ENCODE results near the gene TAS1R3. TPM values are rescaled to one million over a fixed set of nuclear protein-coding genes. Genes with fewer than 3 reads are reported as not detected.
A peak's percentile ranks its signal among the peaks of the same experiment; 100 is the strongest.

TAS1R3 gene
- total RNA-seq, 2 experiments from 2014 or later: 0.75 to 0.78 TPM

GRCh38 chr1:1325288-1326074 lies 5.6 kb upstream of the TAS1R3 start:
- H3K27ac Mint-ChIP-seq: peak overlapping the region; percentile 74
- H3K4me1 Mint-ChIP-seq: peaks cover 33% of the 10 kb centered on the region
- no peaks in the 10 kb centered on the region for H3K9me3 Mint-ChIP-seq
- DNase-seq: no peak
- ChIA-PET POLR2A (interaction anchor here (0.8 to 2.7 kb wide), 11 partner anchors 9 to 168 kb away, joined by 3 to 11 read pairs (median 3); partner anchors contain the start of genes AURKAIP1 and CCNL2), CTCF (interaction anchor here (0.8 to 1.1 kb wide), 2 partner anchors 47 to 203 kb away, joined by 3 to 4 read pairs; no protein-coding TSS in a partner anchor)
- peaks cover 8% of the 10 kb centered on the region for H3K36me3 Mint-ChIP-seq (ENCODE audit: low read depth)
- no peaks in the 10 kb centered on the region for H3K27me3 Mint-ChIP-seq
- peak overlapping the region; percentile 89 for H3K4me3 Mint-ChIP-seq

- H3K36me3 Mint-ChIP-seq (ENCODE audit: low read depth): peaks cover 8% of the 10 kb centered on the region
- peak overlapping the region; percentile 74 for H3K27ac Mint-ChIP-seq
- peak overlapping the region; percentile 89 for H3K4me3 Mint-ChIP-seq
- H3K27me3 Mint-ChIP-seq: no peaks in the 10 kb centered on the region
- H3K4me1 Mint-ChIP-seq: peaks cover 33% of the 10 kb centered on the region
- no peaks in the 10 kb centered on the region for H3K9me3 Mint-ChIP-seq
- DNase-seq: no peak
- POLR2A ChIA-PET: interaction anchor here (0.7 to 2.7 kb wide), 10 partner anchors 8 to 75 kb away, joined by 3 to 11 read pairs (median 3); partner anchors contain the start of genes AURKAIP1 and CCNL2
- CTCF ChIA-PET: no interaction called here
Observed at GRCh38 chr1:1326075-1326605, 4.9 kb upstream of the TAS1R3 start.

GRCh38 chr1:1327291-1327690 lies 3.8 kb upstream of the TAS1R3 start:
- no peak overlapping the region for H3K27ac Mint-ChIP-seq
- ChIA-PET CTCF (no interaction called here), POLR2A (interaction anchor here (0.6 to 2.7 kb wide), 2 partner anchors 18 to 71 kb away, joined by 3 to 6 read pairs; no protein-coding TSS in a partner anchor)
- no peaks in the 10 kb centered on the region for H3K27me3 Mint-ChIP-seq
- peaks cover 5% of the 10 kb centered on the region for H3K36me3 Mint-ChIP-seq (ENCODE audit: low read depth)
- peaks cover 25% of the 10 kb centered on the region for H3K4me1 Mint-ChIP-seq
- no peaks in the 10 kb centered on the region for H3K9me3 Mint-ChIP-seq
- DNase-seq: no peak
- H3K4me3 Mint-ChIP-seq: no peak overlapping the region

- POLR2A ChIA-PET: no interaction called here
- Mint-ChIP-seq H3K9me3 (no peaks in the 10 kb centered on the region), H3K4me3 (no peak overlapping the region), H3K36me3 (ENCODE audit: low read depth) (peaks cover 4% of the 10 kb centered on the region), H3K27ac (no peak overlapping the region), H3K4me1 (peaks cover 20% of the 10 kb centered on the region), H3K27me3 (no peaks in the 10 kb centered on the region)
- DNase-seq: no peak
- CTCF ChIA-PET: no interaction called here
Observed at GRCh38 chr1:1328254-1328653, 2.8 kb upstream of the TAS1R3 start.

- Mint-ChIP-seq H3K27ac (no peak overlapping the region), H3K9me3 (no peaks in the 10 kb centered on the region), H3K4me3 (no peak overlapping the region), H3K36me3 (ENCODE audit: low read depth) (no peaks in the 10 kb centered on the region), H3K27me3 (no peaks in the 10 kb centered on the region), H3K4me1 (peaks cover 14% of the 10 kb centered on the region)
- DNase-seq: no peak
- ChIA-PET CTCF (no interaction called here), POLR2A (no interaction called here)
Observed at GRCh38 chr1:1329304-1330210, 1.5 kb upstream of the TAS1R3 start.

GRCh38 chr1:1330366-1331067 lies 563 bp upstream of the TAS1R3 start:
- H3K27ac Mint-ChIP-seq: no peak overlapping the region
- POLR2A ChIA-PET: interaction anchor here (0.5 kb wide), 1 partner anchor 52 kb away, joined by 5 read pairs; no protein-coding TSS in a partner anchor
- no peaks in the 10 kb centered on the region for H3K27me3 Mint-ChIP-seq
- H3K9me3 Mint-ChIP-seq: no peaks in the 10 kb centered on the region
- CTCF ChIA-PET: no interaction called here
- peaks cover 14% of the 10 kb centered on the region for H3K4me1 Mint-ChIP-seq
- no peaks in the 10 kb centered on the region for H3K36me3 Mint-ChIP-seq (ENCODE audit: low read depth)
- H3K4me3 Mint-ChIP-seq: no peak overlapping the region
- DNase-seq: no peak

- Mint-ChIP-seq H3K4me3 (no peak overlapping the region), H3K27ac (no peak overlapping the region), H3K9me3 (no peaks in the 10 kb centered on the region), H3K4me1 (peaks cover 1% of the 10 kb centered on the region), H3K36me3 (ENCODE audit: low read depth) (no peaks in the 10 kb centered on the region), H3K27me3 (no peaks in the 10 kb centered on the region)
- POLR2A ChIA-PET: interaction anchor here (1.2 kb wide), 1 partner anchor 16 kb away, joined by 4 read pairs; no protein-coding TSS in a partner anchor
- no peak for DNase-seq
- CTCF ChIA-PET: no interaction called here
Observed at GRCh38 chr1:1332031-1332755, 1.1 kb downstream of the TAS1R3 start.

GRCh38 chr1:1332774-1333480 lies 1.8 kb downstream of the TAS1R3 start:
- Mint-ChIP-seq H3K36me3 (ENCODE audit: low read depth) (no peaks in the 10 kb centered on the region), H3K27ac (no peak overlapping the region), H3K4me1 (no peaks in the 10 kb centered on the region), H3K4me3 (no peak overlapping the region), H3K9me3 (no peaks in the 10 kb centered on the region), H3K27me3 (no peaks in the 10 kb centered on the region)
- POLR2A ChIA-PET: interaction anchor here (1.2 kb wide), 1 partner anchor 15 kb away, joined by 4 read pairs; no protein-coding TSS in a partner anchor
- DNase-seq: no peak
- CTCF ChIA-PET: no interaction called here

- CTCF ChIA-PET: no interaction called here
- no peaks in the 10 kb centered on the region for H3K4me1 Mint-ChIP-seq
Observed at GRCh38 chr1:1333551-1334241, 2.6 kb downstream of the TAS1R3 start.

GRCh38 chr1:1334835-1335234 lies 3.8 kb downstream of the TAS1R3 start:
- Mint-ChIP-seq H3K27ac (no peak overlapping the region), H3K4me1 (no peaks in the 10 kb centered on the region), H3K36me3 (ENCODE audit: low read depth) (peaks cover 6% of the 10 kb centered on the region), H3K9me3 (no peaks in the 10 kb centered on the region), H3K27me3 (no peaks in the 10 kb centered on the region), H3K4me3 (no peak overlapping the region)
- DNase-seq: no peak
- ChIA-PET CTCF (no interaction called here), POLR2A (interaction anchor here (1.5 to 2.0 kb wide), 2 partner anchors 9 to 13 kb away, joined by 5 to 6 read pairs; no protein-coding TSS in a partner anchor)

More at GRCh38 chr1:1333551-1334241, 2.6 kb downstream of the TAS1R3 start:
- Mint-ChIP-seq H3K27ac (no peak overlapping the region), H3K9me3 (no peaks in the 10 kb centered on the region), H3K27me3 (no peaks in the 10 kb centered on the region), H3K36me3 (ENCODE audit: low read depth) (peaks cover 1% of the 10 kb centered on the region), H3K4me3 (no peak overlapping the region)
- no peak for DNase-seq
- POLR2A ChIA-PET: interaction anchor here (1.2 to 2.0 kb wide), 3 partner anchors 8 to 15 kb away, joined by 4 to 6 read pairs (median 5); no protein-coding TSS in a partner anchor

GRCh38 chr1:1335283-1335682 lies 4.2 kb downstream of the TAS1R3 start:
- no peaks in the 10 kb centered on the region for H3K27me3 Mint-ChIP-seq
- CTCF ChIA-PET: no interaction called here
- POLR2A ChIA-PET: interaction anchor here (2.0 kb wide), 1 partner anchor 10 kb away, joined by 5 read pairs; no protein-coding TSS in a partner anchor

More at GRCh38 chr1:1335283-1335682, 4.2 kb downstream of the TAS1R3 start:
- no peak for DNase-seq
- no peak overlapping the region for H3K27ac Mint-ChIP-seq
- no peaks in the 10 kb centered on the region for H3K9me3 Mint-ChIP-seq
- no peaks in the 10 kb centered on the region for H3K4me1 Mint-ChIP-seq
- peaks cover 6% of the 10 kb centered on the region for H3K36me3 Mint-ChIP-seq (ENCODE audit: low read depth)
- no peak overlapping the region for H3K4me3 Mint-ChIP-seq

Data from activated CD4-positive, alpha-beta memory T cell treated with anti-CD3 and anti-CD28 coated beads, Interleukin-2, amount 10 ng/mL, durations not matched to agents 7 days and 5 days (primary cell).